ENCODE measurements around the gene AFAP1. TPM values are rescaled to one million over a fixed set of nuclear protein-coding genes. Genes with fewer than 3 reads are reported as not detected.

AFAP1 gene
- polyA plus RNA-seq, 1 donor (not counting 4 experiments of a cell fraction or from before 2014, with no cell fraction given) = 7.6 TPM

DNA sequence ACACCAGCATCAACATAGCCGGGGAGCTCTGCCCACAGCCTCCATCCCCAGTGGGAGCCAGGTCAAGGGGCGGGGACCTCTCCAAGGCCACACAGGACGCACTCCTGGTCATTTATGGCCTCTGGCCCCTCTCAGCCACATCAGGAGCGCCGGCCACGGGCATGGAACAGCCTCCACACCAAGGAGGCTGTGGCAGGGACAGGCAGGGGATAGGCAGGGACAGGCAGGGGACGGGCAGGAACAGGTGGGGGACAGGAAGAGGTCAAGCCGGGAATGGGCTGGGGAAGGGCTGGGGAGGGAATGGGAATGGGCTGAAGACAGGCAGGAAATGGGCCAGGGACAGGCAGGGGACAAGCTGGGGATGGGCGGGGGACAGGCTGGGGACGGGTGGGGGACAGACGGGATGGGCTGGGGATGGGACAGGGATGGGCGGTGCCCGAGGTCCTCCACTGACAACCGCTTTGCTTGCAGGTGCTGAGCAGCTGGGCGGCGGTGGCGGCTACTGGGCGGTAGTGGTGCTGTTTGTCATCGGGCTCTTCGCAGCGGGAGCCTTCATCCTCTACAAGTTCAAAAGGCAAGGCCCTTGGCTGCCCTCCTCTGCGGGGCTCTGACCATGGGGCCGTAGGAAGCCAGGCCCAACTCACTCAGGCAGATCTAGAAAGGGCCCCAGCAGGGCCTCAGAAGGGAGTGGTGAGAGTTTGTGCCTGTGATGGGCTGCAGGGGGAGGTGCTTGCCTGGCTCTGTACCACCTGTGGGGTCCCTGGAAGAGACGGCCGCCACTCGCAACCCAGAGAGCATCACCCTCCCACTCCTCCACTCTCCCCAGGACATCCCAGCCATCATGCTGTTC lies 205.6 kb downstream of the AFAP1 start:
- Histone ChIP-seq H3K4me1 (ENCODE audit: control insufficient read depth, extremely low read depth, insufficient read depth, low read length) (no peaks in the 10 kb centered on the region), H3K9me1 (ENCODE audit: control insufficient read depth, extremely low read depth, insufficient read depth, low read length) (no peaks in the 10 kb centered on the region), H2AFZ (ENCODE audit: control insufficient read depth, low read length) (no peak overlapping the region), H3K27ac (ENCODE audit: control insufficient read depth, insufficient read depth, low read length) (no peak overlapping the region), H3K36me3 (ENCODE audit: control insufficient read depth in 2 of 2, extremely low read depth in 1 of 2, insufficient read depth in 2 of 2, low read length in 2 of 2) (no peaks in the 10 kb centered on the region), H4K20me1 (ENCODE audit: control insufficient read depth, extremely low read depth, insufficient read depth, low read length) (no peaks in the 10 kb centered on the region), H3K9ac (ENCODE audit: control insufficient read depth, extremely low read depth, insufficient read depth, low read length) (no peak overlapping the region), H3K4me2 (ENCODE audit: control insufficient read depth, extremely low read depth, insufficient read depth, low read depth, low read length) (no peak overlapping the region), H3K79me2 (ENCODE audit: control insufficient read depth, insufficient read depth, low read length) (no peaks in the 10 kb centered on the region), H3K27me3 (ENCODE audit: control insufficient read depth, extremely low read depth, insufficient read depth, low read length) (peaks cover 6% of the 10 kb centered on the region), H3K4me3 (ENCODE audit: control insufficient read depth in 2 of 3, extremely low read depth in 1 of 3, insufficient read depth in 2 of 3, low read depth in 1 of 3, low read length in 3 of 3) (no peak overlapping the region), H3K9me3 (ENCODE audit: control insufficient read depth, low read depth, low read length) (no peaks in the 10 kb centered on the region)
- dilution Hi-C loops (cut with MboI; ENCODE audit: extremely low pct_ligation_motif_present, low sequenced_read_pairs) = no loop called here
- TF ChIP-seq EZH2 (IDR thresholded peaks at IDR 0.05; ENCODE audit: low read length) = no peak
- TF ChIP-seq, protein P1, sequence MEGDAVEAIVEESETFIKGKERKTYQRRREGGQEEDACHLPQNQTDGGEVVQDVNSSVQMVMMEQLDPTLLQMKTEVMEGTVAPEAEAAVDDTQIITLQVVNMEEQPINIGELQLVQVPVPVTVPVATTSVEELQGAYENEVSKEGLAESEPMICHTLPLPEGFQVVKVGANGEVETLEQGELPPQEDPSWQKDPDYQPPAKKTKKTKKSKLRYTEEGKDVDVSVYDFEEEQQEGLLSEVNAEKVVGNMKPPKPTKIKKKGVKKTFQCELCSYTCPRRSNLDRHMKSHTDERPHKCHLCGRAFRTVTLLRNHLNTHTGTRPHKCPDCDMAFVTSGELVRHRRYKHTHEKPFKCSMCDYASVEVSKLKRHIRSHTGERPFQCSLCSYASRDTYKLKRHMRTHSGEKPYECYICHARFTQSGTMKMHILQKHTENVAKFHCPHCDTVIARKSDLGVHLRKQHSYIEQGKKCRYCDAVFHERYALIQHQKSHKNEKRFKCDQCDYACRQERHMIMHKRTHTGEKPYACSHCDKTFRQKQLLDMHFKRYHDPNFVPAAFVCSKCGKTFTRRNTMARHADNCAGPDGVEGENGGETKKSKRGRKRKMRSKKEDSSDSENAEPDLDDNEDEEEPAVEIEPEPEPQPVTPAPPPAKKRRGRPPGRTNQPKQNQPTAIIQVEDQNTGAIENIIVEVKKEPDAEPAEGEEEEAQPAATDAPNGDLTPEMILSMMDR (optimal IDR thresholded peaks at IDR 0.05 in 1 of 3, IDR thresholded peaks at IDR 0.05 in 1 of 3, conservative IDR thresholded peaks at IDR 0.05 in 1 of 3; ENCODE audit: extremely low read depth in 1 of 3, insufficient read depth in 2 of 3, low read length in 3 of 3) = no peak
- DNase-seq (ENCODE audit: low read depth, low spot score) = no peak
- no peak for FAIRE-seq

DNA sequence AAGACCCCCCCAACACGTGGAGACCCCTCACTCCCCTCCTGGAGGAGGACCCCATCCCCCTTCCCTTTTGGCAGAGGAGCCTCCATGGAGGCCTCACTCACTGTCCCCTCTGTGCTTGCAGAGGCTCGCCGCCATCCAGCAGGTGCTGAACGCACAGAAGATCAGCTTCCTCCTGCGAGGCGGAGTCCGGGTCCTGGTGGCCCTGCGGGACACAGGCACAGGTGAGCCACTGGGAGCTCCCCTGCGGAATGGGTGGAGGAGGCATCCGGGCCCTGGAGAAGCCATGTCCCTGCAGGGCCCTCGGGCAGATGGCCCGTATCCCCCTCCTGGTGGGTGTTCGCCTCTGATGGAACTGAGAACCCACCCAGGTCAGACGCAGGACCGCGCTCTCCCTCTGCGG lies 206.5 kb downstream of the AFAP1 start:
- dilution Hi-C loops (cut with MboI; ENCODE audit: extremely low pct_ligation_motif_present, low sequenced_read_pairs) = no loop called here
- Histone ChIP-seq H3K9me1 (ENCODE audit: control insufficient read depth, extremely low read depth, insufficient read depth, low read length) (no peaks in the 10 kb centered on the region), H2AFZ (ENCODE audit: control insufficient read depth, low read length) (no peak overlapping the region), H3K27ac (ENCODE audit: control insufficient read depth, insufficient read depth, low read length) (no peak overlapping the region), H3K4me1 (ENCODE audit: control insufficient read depth, extremely low read depth, insufficient read depth, low read length) (no peaks in the 10 kb centered on the region), H3K4me2 (ENCODE audit: control insufficient read depth, extremely low read depth, insufficient read depth, low read depth, low read length) (no peak overlapping the region), H3K36me3 (ENCODE audit: control insufficient read depth in 2 of 2, extremely low read depth in 1 of 2, insufficient read depth in 2 of 2, low read length in 2 of 2) (no peaks in the 10 kb centered on the region), H3K4me3 (ENCODE audit: control insufficient read depth in 2 of 3, extremely low read depth in 1 of 3, insufficient read depth in 2 of 3, low read depth in 1 of 3, low read length in 3 of 3) (no peak overlapping the region), H3K9me3 (ENCODE audit: control insufficient read depth, low read depth, low read length) (no peaks in the 10 kb centered on the region), H4K20me1 (ENCODE audit: control insufficient read depth, extremely low read depth, insufficient read depth, low read length) (no peaks in the 10 kb centered on the region), H3K27me3 (ENCODE audit: control insufficient read depth, extremely low read depth, insufficient read depth, low read length) (peaks cover 6% of the 10 kb centered on the region), H3K9ac (ENCODE audit: control insufficient read depth, extremely low read depth, insufficient read depth, low read length) (no peak overlapping the region), H3K79me2 (ENCODE audit: control insufficient read depth, insufficient read depth, low read length) (no peaks in the 10 kb centered on the region)
- FAIRE-seq (no peak), DNase-seq (ENCODE audit: low read depth, low spot score) (no peak)
- TF ChIP-seq, protein P1 (optimal IDR thresholded peaks at IDR 0.05 in 1 of 3, IDR thresholded peaks at IDR 0.05 in 1 of 3, conservative IDR thresholded peaks at IDR 0.05 in 1 of 3; ENCODE audit: extremely low read depth in 1 of 3, insufficient read depth in 2 of 3, low read length in 3 of 3) = no peak
- TF ChIP-seq EZH2 (IDR thresholded peaks at IDR 0.05; ENCODE audit: low read length) = no peak
